Thoracic aorta (tissue), 2 donors: ENCODE data around the gene KCNK6. TPM values are rescaled to one million over a fixed set of nuclear protein-coding genes. Genes with fewer than 3 reads are reported as not detected.

Experiments used
- ATAC-seq: fragments of 150-250 bp; one replicate; pipeline ENCODE4 v1.8.0; 2017; ENCODE audit warnings: low read depth; ENCODE audit not compliant: insufficient number of reproducible peaks, low FRiP score
- DNase-seq: peaks from one replicate; pipeline ENCODE4 v3.0.0-alpha.2; 2020; ENCODE audit warnings: low spot score
- H3K27ac ChIP-seq, 2 donors: fragments of 200-600 bp; sonication (generic); 1 replicate in 1 of 2; 2 replicates in 1 of 2; pipeline ENCODE4 v1.5.1; 2016; ENCODE audit warnings: mild to moderate bottlenecking in 2 of 2, moderate library complexity in 2 of 2
- H3K27me3 ChIP-seq: fragments of 200-600 bp; sonication (generic); replicated peaks from 2 replicates; pipeline ENCODE4 v1.6.0; 2016; ENCODE audit warnings: mild to moderate bottlenecking; ENCODE audit not compliant: insufficient read depth
- H3K36me3 ChIP-seq: fragments of 200-600 bp; sonication (generic); one replicate; pipeline ENCODE4 v1.5.1; 2016
- H3K4me1 ChIP-seq, 2 donors: fragments of 200-600 bp; sonication (generic); 1 replicate in 1 of 2; 2 replicates in 1 of 2; pipeline versions ENCODE4 v1.5.1 to v1.6.0; 2016; ENCODE audit warnings: low read depth in 2 of 2, mild to moderate bottlenecking in 1 of 2; ENCODE audit not compliant: control insufficient read depth in 1 of 2
- H3K4me3 ChIP-seq: fragments of 200-600 bp; sonication (generic); 2 replicates; pipeline ENCODE4 v1.5.1; 2016; ENCODE audit warnings: mild to moderate bottlenecking
- H3K9me3 ChIP-seq: fragments of 200-600 bp; sonication (generic); 2 replicates; pipeline ENCODE4 v1.5.1; 2016
- total RNA-seq, 2 donors: library from RNA; depleted of rRNA; stranded (reverse); fragments of >200 nt; gene quantifications; one replicate each; pipeline versions ENCODE4 v1.1.0 to v1.2.3, GENCODE V29; 2016
- TF ChIP-seq, protein P1 (sequence below): fragments of 200-600 bp; sonication (generic); IDR thresholded peaks from one replicate; pipeline ENCODE4 v1.5.1; 2019; ENCODE audit warnings: antibody characterized with exemption

KCNK6 gene
- total RNA-seq, 2 donors from 2014 or later = 16.1 to 34.3 TPM

DNA sequence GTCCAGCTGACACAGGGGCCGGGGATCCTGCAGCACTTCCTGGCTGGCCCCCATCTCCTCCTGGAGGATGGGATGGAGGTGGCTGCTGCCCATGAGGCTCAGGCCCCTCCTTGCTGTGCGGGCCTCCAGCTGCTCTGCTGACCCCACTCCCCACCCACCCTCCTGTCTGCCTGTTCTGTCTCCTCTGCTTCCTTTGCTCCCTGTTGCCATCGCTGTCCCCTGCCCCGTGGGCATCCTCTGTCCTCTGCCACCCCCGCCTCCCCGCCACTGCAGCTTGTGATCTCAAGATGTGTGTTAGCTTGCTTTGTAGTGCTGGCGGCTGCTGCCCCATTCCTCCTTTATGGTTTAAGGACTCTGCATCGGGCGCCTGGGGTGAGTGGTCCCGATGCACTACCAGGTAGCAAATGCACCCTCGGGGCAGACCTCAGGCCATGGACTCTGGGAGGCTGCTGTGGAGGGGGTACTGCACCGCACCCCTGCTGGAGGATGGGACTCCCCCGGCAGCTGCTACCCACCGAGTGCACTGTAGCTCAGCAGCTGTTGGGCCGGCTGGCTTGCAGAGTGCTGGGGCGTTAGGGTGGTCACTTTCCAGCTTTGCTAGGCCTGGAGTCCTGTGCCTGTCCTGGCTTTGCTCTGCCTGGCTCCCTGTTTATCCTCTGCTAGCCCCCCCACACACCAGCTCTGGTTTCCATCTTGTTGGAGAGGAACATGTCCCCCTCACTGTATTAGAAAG, 31.4 kb upstream of the KCNK6 start:
- TF ChIP-seq, protein P1, sequence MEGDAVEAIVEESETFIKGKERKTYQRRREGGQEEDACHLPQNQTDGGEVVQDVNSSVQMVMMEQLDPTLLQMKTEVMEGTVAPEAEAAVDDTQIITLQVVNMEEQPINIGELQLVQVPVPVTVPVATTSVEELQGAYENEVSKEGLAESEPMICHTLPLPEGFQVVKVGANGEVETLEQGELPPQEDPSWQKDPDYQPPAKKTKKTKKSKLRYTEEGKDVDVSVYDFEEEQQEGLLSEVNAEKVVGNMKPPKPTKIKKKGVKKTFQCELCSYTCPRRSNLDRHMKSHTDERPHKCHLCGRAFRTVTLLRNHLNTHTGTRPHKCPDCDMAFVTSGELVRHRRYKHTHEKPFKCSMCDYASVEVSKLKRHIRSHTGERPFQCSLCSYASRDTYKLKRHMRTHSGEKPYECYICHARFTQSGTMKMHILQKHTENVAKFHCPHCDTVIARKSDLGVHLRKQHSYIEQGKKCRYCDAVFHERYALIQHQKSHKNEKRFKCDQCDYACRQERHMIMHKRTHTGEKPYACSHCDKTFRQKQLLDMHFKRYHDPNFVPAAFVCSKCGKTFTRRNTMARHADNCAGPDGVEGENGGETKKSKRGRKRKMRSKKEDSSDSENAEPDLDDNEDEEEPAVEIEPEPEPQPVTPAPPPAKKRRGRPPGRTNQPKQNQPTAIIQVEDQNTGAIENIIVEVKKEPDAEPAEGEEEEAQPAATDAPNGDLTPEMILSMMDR = no peak
- no peak overlapping the region for H3K4me3 ChIP-seq
- H3K27ac ChIP-seq = no peak overlapping the region
- ATAC-seq (no peak), DNase-seq (no peak)
- H3K4me1 ChIP-seq = peaks cover 0 to 3% of the 10 kb centered on the region in 2 donors
- H3K36me3 ChIP-seq = peaks cover 65% of the 10 kb centered on the region
- H3K9me3 ChIP-seq = no peaks in the 10 kb centered on the region
- H3K27me3 ChIP-seq = no peaks in the 10 kb centered on the region

DNA sequence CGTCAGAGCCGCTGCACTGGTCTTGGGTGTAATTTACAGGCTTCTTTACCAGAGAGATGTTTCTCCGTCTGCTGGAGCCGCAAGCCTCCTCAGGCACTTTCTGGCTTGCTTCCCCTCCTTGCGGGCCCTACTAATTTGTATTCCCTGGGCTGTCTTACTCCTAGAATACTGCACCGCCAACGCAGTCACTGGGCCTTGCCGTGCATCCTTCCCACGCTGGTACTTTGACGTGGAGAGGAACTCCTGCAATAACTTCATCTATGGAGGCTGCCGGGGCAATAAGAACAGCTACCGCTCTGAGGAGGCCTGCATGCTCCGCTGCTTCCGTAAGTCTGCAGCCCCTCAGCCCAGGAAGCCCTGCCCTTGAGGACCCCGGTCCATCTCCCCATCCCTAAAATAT, 29.7 kb upstream of the KCNK6 start:
- Histone ChIP-seq H3K36me3 (peaks cover 63% of the 10 kb centered on the region), H3K9me3 (no peaks in the 10 kb centered on the region), H3K4me1 (no peaks in the 10 kb centered on the region), H3K27me3 (no peaks in the 10 kb centered on the region), H3K27ac (no peak overlapping the region), H3K4me3 (no peak overlapping the region)
- DNase-seq (no peak), ATAC-seq (no peak)
- TF ChIP-seq, protein P1 = no peak

DNA sequence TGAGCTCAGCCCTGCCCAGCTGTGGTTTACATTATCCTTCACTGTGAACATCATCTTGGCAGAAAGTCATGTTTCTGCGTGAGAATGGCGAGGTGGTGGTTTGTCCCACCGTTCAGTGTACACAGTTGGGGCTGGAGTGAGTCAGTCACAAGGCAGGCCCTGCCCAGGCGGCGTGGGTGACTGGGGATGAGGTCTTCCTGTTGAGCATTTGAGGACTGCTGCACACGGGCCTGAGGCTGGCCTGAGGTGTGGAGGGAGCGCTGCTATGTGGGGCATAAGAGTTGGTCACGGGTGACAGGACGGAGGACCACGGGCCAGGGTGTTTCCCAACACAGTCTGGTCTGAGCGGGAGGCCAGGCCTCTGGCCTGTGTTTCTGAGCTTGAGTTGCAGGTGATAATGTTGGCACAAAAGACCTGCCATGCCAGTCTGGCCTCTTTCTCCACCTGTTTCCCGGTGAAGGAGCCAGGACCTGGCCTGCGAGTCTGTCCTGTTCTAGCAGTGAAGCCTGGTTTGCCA, 29.0 kb upstream of the KCNK6 start:
- TF ChIP-seq, protein P1 = no peak
- DNase-seq (no peak), ATAC-seq (no peak)
- peaks cover 59% of the 10 kb centered on the region for H3K36me3 ChIP-seq
- no peak overlapping the region for H3K27ac ChIP-seq
- H3K4me3 ChIP-seq = no peak overlapping the region
- no peaks in the 10 kb centered on the region for H3K4me1 ChIP-seq
- H3K9me3 ChIP-seq = no peaks in the 10 kb centered on the region
- H3K27me3 ChIP-seq = no peaks in the 10 kb centered on the region

DNA sequence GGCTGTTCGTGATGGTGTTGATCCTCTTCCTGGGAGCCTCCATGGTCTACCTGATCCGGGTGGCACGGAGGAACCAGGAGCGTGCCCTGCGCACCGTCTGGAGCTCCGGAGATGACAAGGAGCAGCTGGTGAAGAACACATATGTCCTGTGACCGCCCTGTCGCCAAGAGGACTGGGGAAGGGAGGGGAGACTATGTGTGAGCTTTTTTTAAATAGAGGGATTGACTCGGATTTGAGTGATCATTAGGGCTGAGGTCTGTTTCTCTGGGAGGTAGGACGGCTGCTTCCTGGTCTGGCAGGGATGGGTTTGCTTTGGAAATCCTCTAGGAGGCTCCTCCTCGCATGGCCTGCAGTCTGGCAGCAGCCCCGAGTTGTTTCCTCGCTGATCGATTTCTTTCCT, 27.8 kb upstream of the KCNK6 start:
- no peak for DNase-seq
- TF ChIP-seq, protein P1 = no peak
- Histone ChIP-seq H3K4me3 (no peak overlapping the region), H3K9me3 (no peaks in the 10 kb centered on the region), H3K36me3 (peaks cover 59% of the 10 kb centered on the region), H3K27ac (no peak overlapping the region), H3K27me3 (no peaks in the 10 kb centered on the region), H3K4me1 (no peaks in the 10 kb centered on the region)
- ATAC-seq = no peak

DNA sequence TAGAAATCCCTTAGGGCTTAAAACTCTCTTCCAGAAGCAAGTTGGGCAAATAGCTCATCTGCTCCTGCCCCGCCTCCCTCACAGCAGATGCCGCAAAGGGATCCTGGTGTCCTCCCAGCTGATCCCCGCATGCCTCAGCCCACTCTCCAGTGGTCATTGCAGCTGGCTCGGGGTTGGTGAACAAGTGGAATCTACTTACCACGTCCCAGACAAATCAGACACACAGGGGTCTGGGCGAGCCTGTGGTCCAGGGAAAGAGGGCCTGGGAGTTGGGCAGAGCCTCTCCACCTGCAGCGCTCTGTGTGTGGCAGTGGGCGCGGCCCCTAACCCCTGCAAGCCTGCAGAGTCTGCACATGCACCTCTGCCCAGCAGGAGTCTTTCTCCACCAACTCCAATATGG, 26.4 kb upstream of the KCNK6 start:
- peaks cover 52% of the 10 kb centered on the region for H3K36me3 ChIP-seq
- no peaks in the 10 kb centered on the region for H3K27me3 ChIP-seq
- TF ChIP-seq, protein P1 = no peak
- no peak overlapping the region for H3K4me3 ChIP-seq
- ATAC-seq (no peak), DNase-seq (no peak)
- peaks cover 0 to 2% of the 10 kb centered on the region in 2 donors for H3K4me1 ChIP-seq
- H3K27ac ChIP-seq = no peak overlapping the region
- no peaks in the 10 kb centered on the region for H3K9me3 ChIP-seq
